Spinal cord (tissue), 4 donors: ENCODE measurements around the gene LOXHD1. TPM values are rescaled to one million over a fixed set of nuclear protein-coding genes. Genes with fewer than 3 reads are reported as not detected.

ENCODE experiments used
- polyA plus RNA-seq, 2 donors: library from polyadenylated mRNA; unstranded; fragments of 120-200 nt; gene quantifications; one replicate each; pipeline ENCODE4 v1.2.1, GENCODE V29; 2013; ENCODE audit not compliant: insufficient read length in 2 of 2
- total RNA-seq, 2 donors: library from RNA; depleted of rRNA in 1 of 2; stranded (reverse); fragments of 120-200 nt in 1 of 2; fragments of >200 nt in 1 of 2; gene quantifications; one replicate each; pipeline versions ENCODE4 v1.2.3 to v1.2.4, GENCODE V29; 2013 to 2014

Gene LOXHD1
- total and polyA plus RNA-seq, 4 donors, result 0.14 to 0.29 (median 0.21) TPM

Other genes starting within 250 kb of the LOXHD1 start
- gene ST8SIA5, start 99.8 kb upstream of the LOXHD1 start, total RNA-seq, result 1 to 10 TPM; 3.3 to 7.6 TPM
- 10 to 100 TPM; 24.6 to 26.6 TPM for gene ST8SIA5, start 99.8 kb upstream of the LOXHD1 start, polyA plus RNA-seq